ENCODE data around the gene HSPA4. TPM values are rescaled to one million over a fixed set of nuclear protein-coding genes. Genes with fewer than 3 reads are reported as not detected.
"Not testable (repeated sequence)": the region's sequence is repeated elsewhere in the genome, so short reads cannot be mapped to it uniquely, and the experiment has no call there.

HSPA4 gene
- total and polyA plus RNA-seq, 4 donors: 22.1 to 39.7 (median 31.9) TPM

DNA sequence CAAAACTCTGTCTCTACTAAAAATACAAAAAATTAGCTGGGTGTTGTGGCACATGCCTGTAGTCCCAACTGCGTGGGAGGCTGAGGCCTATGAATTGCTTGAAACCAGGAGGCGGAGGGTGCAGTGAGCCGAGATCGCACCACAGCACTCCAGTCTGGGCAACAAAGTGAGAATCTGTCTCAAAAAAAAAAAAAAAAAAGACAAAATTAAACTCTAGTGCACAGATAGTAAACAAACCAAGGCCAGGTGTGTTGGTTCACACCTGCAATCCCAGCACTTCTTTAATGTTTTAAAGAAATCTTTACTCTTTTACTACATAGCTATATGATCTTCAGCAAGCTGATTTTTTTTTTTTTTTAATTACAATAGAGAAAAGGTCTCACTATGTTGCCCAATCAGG is 33.8 kb upstream of the HSPA4 start:
- H3K9me3 ChIP-seq (ENCODE audit: control insufficient read depth in 4 of 4, low read length in 3 of 4): no peaks in the 10 kb centered on the region
- WGBS: 44% methylated on average over 4 of the region's 4 CpGs
- no peak overlapping the region for H3K4me3 ChIP-seq (ENCODE audit: low read depth in 1 of 3, low read length in 3 of 3)
- H3K9ac ChIP-seq (ENCODE audit: low read depth in 1 of 2, low read length in 2 of 2): no peak overlapping the region
- peaks cover 0 to 6% (median 1%) of the 10 kb centered on the region in 4 donors for H3K36me3 ChIP-seq (ENCODE audit: control insufficient read depth in 4 of 4, insufficient read depth in 3 of 4, low read depth in 1 of 4, low read length in 3 of 4)
- H3K27me3 ChIP-seq (ENCODE audit: control insufficient read depth in 4 of 4, insufficient read depth in 4 of 4, low read length in 3 of 4): no peaks in the 10 kb centered on the region
- H3K27ac ChIP-seq (ENCODE audit: low read depth in 1 of 2, low read length in 2 of 2): no peak overlapping the region
- TF ChIP-seq, protein P1, sequence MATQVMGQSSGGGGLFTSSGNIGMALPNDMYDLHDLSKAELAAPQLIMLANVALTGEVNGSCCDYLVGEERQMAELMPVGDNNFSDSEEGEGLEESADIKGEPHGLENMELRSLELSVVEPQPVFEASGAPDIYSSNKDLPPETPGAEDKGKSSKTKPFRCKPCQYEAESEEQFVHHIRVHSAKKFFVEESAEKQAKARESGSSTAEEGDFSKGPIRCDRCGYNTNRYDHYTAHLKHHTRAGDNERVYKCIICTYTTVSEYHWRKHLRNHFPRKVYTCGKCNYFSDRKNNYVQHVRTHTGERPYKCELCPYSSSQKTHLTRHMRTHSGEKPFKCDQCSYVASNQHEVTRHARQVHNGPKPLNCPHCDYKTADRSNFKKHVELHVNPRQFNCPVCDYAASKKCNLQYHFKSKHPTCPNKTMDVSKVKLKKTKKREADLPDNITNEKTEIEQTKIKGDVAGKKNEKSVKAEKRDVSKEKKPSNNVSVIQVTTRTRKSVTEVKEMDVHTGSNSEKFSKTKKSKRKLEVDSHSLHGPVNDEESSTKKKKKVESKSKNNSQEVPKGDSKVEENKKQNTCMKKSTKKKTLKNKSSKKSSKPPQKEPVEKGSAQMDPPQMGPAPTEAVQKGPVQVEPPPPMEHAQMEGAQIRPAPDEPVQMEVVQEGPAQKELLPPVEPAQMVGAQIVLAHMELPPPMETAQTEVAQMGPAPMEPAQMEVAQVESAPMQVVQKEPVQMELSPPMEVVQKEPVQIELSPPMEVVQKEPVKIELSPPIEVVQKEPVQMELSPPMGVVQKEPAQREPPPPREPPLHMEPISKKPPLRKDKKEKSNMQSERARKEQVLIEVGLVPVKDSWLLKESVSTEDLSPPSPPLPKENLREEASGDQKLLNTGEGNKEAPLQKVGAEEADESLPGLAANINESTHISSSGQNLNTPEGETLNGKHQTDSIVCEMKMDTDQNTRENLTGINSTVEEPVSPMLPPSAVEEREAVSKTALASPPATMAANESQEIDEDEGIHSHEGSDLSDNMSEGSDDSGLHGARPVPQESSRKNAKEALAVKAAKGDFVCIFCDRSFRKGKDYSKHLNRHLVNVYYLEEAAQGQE (IDR thresholded peaks at IDR 0.05): no peak
- TF ChIP-seq TAF1 (conservative IDR thresholded peaks at IDR 0.05) (no peak), HNF4A (conservative IDR thresholded peaks at IDR 0.05) (no peak), EGR1 (IDR thresholded peaks at IDR 0.05; ENCODE audit: low read depth in 2 of 2) (peak in 1 of 2 donors; percentile 59), RAD21 (IDR thresholded peaks at IDR 0.05) (no peak), NR2F2 (IDR thresholded peaks at IDR 0.05) (no peak)
- TF ChIP-seq, protein P2, sequence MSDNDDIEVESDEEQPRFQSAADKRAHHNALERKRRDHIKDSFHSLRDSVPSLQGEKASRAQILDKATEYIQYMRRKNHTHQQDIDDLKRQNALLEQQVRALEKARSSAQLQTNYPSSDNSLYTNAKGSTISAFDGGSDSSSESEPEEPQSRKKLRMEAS (IDR thresholded peaks at IDR 0.05): no peak
- TF ChIP-seq, protein P3, sequence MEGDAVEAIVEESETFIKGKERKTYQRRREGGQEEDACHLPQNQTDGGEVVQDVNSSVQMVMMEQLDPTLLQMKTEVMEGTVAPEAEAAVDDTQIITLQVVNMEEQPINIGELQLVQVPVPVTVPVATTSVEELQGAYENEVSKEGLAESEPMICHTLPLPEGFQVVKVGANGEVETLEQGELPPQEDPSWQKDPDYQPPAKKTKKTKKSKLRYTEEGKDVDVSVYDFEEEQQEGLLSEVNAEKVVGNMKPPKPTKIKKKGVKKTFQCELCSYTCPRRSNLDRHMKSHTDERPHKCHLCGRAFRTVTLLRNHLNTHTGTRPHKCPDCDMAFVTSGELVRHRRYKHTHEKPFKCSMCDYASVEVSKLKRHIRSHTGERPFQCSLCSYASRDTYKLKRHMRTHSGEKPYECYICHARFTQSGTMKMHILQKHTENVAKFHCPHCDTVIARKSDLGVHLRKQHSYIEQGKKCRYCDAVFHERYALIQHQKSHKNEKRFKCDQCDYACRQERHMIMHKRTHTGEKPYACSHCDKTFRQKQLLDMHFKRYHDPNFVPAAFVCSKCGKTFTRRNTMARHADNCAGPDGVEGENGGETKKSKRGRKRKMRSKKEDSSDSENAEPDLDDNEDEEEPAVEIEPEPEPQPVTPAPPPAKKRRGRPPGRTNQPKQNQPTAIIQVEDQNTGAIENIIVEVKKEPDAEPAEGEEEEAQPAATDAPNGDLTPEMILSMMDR (IDR thresholded peaks at IDR 0.05; ENCODE audit: low read depth, low read length, missing input control): no peak
- DNase-seq (ENCODE audit: low spot score): no peak
- H3K4me1 ChIP-seq (ENCODE audit: control insufficient read depth in 4 of 4, insufficient read depth in 4 of 4, low read length in 3 of 4): peaks cover 0 to 8% (median 5%) of the 10 kb centered on the region in 4 donors

DNA sequence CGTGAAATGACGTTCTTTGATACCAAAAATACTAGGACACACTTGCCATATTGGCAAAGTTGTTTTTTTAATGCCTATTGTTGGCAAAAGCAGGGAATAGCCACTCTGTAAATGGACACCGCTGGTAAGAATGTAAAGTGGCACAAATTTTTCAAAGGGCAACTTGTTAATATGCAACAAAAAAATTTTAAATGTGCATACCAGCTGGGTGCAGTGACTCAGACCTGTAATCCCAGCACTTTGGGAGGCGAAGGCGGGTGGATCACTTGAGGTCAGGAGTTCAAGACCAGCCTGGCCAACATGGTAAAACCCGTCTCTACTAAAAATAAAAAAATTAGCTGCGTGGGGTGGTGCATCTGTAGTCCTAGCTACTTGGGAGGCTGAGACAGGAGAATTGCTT is 32.3 kb upstream of the HSPA4 start:
- H3K27ac ChIP-seq (ENCODE audit: low read depth in 1 of 2, low read length in 2 of 2); H3K36me3 ChIP-seq (ENCODE audit: control insufficient read depth in 4 of 4, insufficient read depth in 3 of 4, low read depth in 1 of 4, low read length in 3 of 4); H3K4me1 ChIP-seq (ENCODE audit: control insufficient read depth in 4 of 4, insufficient read depth in 4 of 4, low read length in 3 of 4); DNase-seq (ENCODE audit: low spot score); H3K4me3 ChIP-seq (ENCODE audit: low read depth in 1 of 3, low read length in 3 of 3); H3K9ac ChIP-seq (ENCODE audit: low read depth in 1 of 2, low read length in 2 of 2); H3K27me3 ChIP-seq (ENCODE audit: control insufficient read depth in 4 of 4, insufficient read depth in 4 of 4, low read length in 3 of 4); H3K9me3 ChIP-seq (ENCODE audit: control insufficient read depth in 4 of 4, low read length in 3 of 4): not testable (repeated sequence)
- 95% methylated on average over 7 of the region's 7 CpGs for WGBS

DNA sequence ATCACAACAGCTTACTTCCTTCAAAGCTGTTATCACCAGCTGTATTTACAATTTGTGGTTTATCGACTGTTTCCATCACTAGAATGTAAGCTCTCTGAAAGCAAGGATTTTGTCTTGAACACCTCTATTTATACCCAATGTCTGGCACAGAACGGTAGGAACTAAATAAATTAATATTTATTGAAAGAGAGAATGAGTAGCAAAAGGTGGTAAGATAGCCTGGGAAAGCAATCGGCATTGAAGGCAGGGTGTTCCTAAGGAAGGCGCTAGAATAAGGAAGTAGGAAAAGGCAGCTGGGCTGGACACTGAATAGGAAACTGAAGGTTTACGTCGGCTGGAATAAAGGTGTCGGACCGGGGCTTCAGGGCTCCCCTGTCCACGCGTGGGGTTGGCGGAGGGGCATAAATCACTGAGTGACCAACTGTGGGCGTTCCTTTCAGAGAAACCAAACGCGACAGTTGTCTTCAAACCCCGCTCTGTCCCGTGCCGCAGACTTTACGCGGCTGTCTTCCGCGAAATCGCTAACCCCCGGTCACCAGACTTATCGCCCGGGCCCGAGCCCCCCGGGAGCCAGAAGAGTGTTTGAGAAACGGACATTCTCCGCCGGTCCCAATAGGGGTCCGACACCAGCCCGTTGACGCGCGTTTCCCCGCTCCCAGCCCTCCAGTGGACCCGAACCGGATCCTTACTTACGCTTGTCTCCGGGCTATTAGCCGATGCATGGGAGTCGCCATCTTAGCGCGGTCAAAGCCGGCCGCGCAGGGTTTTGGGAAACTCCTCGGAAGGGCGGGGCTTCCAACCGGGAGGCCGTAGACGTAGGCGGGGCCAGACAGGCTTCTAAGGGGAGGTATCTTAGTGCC is 25.8 kb upstream of the HSPA4 start, which contains the start of gene ZCCHC10:
Gene ZCCHC10 (minus strand): TSS at position 746 of the 860 bp plus-strand sequence. CDS start 12 bp downstream, at position 734.
- peak within 1 kb of the TSS; percentile 86 to 99 (median 98) for H3K4me3 ChIP-seq (ENCODE audit: low read depth in 1 of 3, low read length in 3 of 3)
- peak; percentile 91 for DNase-seq (ENCODE audit: low spot score)
- peaks cover 0 to 2% (median 0%) of the 10 kb centered on the region in 4 donors for H3K36me3 ChIP-seq (ENCODE audit: control insufficient read depth in 4 of 4, insufficient read depth in 3 of 4, low read depth in 1 of 4, low read length in 3 of 4)
- peak within 1 kb of the TSS; percentile 95 to 96 for H3K9ac ChIP-seq (ENCODE audit: low read depth in 1 of 2, low read length in 2 of 2)
- H3K9me3 ChIP-seq (ENCODE audit: control insufficient read depth in 4 of 4, low read length in 3 of 4): no peaks in the 10 kb centered on the region
- peaks cover 4 to 13% (median 11%) of the 10 kb centered on the region in 4 donors for H3K4me1 ChIP-seq (ENCODE audit: control insufficient read depth in 4 of 4, insufficient read depth in 4 of 4, low read length in 3 of 4)
- H3K27me3 ChIP-seq (ENCODE audit: control insufficient read depth in 4 of 4, insufficient read depth in 4 of 4, low read length in 3 of 4): no peaks in the 10 kb centered on the region
- WGBS: under 1% methylated on average over 53 of the region's 53 CpGs
- H3K27ac ChIP-seq (ENCODE audit: low read depth in 1 of 2, low read length in 2 of 2): peak within 1 kb of the TSS; percentile 96 to 97
- TF ChIP-seq JUND (IDR thresholded peaks at IDR 0.05) (no peak), HNF4G (IDR thresholded peaks at IDR 0.05) (no peak), HNF4A (conservative IDR thresholded peaks at IDR 0.05) (peak; percentile 27 to 35), FOXA2 (IDR thresholded peaks at IDR 0.05) (no peak), SP1 (IDR thresholded peaks at IDR 0.05) (no peak), RXRA (IDR thresholded peaks at IDR 0.05) (peak; percentile 47), FOXA1 (IDR thresholded peaks at IDR 0.05) (no peak), RAD21 (IDR thresholded peaks at IDR 0.05) (peak; percentile 28 to 39), TAF1 (conservative IDR thresholded peaks at IDR 0.05) (peak; percentile 53), YY1 (IDR thresholded peaks at IDR 0.05) (peak; percentile 97), NR2F2 (IDR thresholded peaks at IDR 0.05) (peak; percentile 31)
- TF ChIP-seq, protein P4, sequence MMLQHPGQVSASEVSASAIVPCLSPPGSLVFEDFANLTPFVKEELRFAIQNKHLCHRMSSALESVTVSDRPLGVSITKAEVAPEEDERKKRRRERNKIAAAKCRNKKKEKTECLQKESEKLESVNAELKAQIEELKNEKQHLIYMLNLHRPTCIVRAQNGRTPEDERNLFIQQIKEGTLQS (IDR thresholded peaks at IDR 0.05): no peak
- TF ChIP-seq, protein P5, sequence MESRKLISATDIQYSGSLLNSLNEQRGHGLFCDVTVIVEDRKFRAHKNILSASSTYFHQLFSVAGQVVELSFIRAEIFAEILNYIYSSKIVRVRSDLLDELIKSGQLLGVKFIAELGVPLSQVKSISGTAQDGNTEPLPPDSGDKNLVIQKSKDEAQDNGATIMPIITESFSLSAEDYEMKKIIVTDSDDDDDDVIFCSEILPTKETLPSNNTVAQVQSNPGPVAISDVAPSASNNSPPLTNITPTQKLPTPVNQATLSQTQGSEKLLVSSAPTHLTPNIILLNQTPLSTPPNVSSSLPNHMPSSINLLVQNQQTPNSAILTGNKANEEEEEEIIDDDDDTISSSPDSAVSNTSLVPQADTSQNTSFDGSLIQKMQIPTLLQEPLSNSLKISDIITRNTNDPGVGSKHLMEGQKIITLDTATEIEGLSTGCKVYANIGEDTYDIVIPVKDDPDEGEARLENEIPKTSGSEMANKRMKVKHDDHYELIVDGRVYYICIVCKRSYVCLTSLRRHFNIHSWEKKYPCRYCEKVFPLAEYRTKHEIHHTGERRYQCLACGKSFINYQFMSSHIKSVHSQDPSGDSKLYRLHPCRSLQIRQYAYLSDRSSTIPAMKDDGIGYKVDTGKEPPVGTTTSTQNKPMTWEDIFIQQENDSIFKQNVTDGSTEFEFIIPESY (IDR thresholded peaks at IDR 0.05): peak; percentile 32
- TF ChIP-seq, protein P2 (IDR thresholded peaks at IDR 0.05): peak; percentile 26

Data from liver (tissue), 9 donors.